HG03097 (cell line): ENCODE data around the gene CHCHD6.

ENCODE experiments used
- ATAC-seq: cut with Tn5 transposase; IDR thresholded peaks from one replicate; pipeline ENCODE4 v1.9.1; 2021; ENCODE audit not compliant: unreplicated experiment, low FRiP score

CHCHD6 gene

DNA sequence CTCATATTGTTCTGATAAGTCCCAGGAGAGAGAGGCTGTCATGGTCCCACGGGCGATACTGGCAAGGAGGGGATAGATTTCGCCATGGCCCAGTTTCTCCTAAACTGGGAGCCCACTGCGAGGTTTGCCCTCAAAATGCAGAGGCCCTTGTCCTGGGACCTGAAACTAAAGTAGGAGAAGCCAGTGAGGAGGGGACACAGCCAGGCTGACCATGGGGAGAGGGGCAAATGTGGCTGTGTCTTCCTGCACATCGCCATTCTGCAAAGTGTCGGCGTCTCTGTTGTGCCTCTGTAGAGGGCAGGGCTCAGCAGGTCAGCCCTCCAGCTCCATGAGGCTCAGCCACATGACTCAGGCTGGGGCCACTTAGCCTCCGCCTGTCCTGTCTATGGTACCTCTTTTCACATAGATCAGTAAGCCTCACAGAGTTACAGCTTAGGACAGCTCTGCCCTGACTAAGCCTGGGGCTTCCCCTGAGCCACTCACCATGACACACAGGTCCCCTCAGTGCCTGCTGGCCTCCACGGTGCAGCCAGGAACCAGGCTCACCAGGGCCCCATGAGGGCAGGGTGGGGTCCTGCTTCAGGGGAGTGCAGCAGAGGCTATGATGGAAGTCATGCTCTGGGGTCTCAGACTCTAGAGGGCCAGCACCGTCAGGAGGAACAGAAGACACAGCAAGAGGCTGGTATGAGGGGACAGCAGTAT, 250.3 kb downstream of the CHCHD6 start:
- peak; percentile 43 for ATAC-seq

GRCh38 chr3:126955004-126955790, 251.2 kb downstream of the CHCHD6 start:
- peak; percentile 60 for ATAC-seq

DNA sequence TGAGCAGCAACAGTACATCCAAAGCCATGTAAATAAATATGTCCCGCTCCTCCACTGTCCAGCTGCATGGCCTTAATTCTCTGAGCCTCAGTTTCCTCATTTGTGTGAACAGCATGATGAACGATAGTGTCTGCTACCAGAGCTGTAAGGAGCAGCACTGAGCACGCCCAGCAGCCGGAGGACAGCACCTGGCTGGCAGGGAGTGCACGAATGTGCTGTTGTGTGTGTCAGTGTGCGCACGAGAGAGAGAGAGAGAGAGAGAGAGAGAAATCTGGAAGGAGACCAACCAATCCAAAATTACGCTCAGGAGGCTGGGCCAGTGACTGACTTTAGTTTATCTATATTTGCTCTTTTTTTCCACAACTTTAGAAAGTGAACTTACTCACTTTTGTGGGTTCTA, 252.3 kb downstream of the CHCHD6 start:
- no peak for ATAC-seq

DNA sequence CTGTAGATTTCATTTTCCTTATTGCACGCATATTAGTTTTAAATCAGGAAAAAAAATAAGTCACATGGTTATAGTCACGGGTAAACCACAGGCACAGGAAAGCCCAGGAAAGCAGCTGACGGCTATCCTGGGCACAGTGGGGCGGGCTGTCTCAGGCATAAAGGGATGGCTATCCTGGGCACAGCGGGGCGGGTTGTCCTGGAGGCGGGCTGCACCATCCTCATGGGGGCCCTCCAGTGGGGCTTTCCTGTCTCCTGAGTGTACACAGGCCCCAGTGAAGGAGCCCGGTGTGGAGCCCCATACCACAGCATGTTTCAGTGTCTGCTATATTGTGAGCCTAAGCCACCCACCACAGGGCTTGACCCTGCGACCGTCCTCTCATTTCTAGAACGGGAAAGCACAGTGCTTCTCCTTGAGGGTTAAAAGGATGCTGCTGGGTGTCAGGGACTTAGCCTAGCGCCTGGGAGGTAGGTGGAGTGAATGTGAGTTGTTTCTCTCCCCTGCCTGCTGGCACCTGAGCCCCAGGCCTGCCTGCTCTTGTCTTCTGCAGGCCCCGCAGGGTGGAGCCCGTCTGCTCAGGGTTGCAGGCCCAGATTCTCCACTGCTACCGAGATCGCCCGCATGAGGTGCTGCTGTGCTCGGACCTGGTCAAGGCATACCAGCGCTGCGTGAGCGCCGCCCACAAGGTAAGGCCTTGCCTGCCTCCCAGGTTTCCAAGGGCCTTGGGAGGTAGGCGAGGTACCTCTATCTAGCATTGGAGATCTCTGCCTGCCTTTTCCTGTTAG, 253.0 kb downstream of the CHCHD6 start:
- no peak for ATAC-seq

DNA sequence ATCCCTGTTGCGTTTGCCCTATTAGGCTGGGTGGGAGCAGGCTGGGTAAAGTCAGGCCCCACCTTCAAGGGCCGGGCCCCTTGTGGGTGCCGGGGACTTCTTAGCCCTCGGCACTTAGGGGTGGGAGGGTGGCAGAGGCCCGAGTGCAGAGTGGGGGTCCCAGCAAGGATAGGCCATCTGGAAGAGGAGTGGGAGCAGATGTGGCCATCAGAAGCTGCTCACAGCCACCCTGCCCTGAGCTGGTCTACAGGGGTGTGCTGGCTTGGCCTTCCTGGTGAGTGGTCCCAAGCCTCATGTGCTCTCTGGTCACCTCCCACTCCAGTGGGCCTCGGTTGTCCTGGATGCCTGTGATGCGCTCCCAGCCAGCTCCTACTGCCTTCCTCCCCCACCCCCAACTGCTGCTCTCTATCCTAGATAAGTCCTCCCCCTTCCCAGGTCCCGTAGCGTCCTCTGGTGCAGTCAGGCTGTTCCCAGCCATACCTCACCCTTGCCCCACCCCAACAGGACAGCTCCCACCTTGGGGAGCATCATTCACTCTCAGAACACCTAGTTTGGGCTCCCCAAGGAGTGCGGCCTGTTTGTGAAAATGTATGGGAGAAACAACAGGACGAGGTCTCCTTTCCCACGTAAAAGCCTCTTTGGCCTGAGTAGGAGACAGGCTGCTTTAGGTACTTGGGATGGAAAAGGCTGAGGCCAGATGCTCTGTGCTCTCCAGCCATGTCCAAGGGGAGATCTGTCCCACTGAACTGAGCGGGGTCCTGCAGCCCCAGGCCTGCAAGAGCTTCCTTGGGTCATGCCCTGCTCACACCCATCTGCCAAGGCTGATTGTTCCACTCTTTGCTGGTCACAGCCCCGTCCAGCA, 254.0 kb downstream of the CHCHD6 start:
- no peak for ATAC-seq

DNA sequence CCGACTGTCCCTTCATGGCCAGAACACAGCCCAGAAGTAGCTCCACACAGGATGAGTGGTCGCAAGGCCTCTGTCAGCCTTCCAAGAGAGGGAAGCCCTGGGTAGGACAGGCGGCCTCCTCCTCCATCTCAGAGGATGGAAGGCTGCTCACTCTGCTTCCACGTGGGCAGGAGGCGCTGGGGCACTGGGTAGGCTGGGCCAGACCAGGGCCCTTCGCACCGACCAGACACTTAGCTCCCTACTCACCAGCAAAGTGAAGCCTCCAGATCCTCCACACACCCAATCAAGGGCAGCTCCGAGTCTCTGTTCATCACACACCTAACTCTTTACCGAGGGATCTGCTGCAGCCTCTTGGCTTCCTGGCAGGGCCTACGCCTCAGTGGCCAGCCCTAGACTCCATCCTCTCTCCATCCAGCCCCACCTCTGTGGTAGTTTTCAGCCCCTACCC, 254.6 kb downstream of the CHCHD6 start:
- ATAC-seq, result no peak

- ATAC-seq, result no peak
Measured at GRCh38 chr3:126959136-126959920, 255.3 kb downstream of the CHCHD6 start.

DNA sequence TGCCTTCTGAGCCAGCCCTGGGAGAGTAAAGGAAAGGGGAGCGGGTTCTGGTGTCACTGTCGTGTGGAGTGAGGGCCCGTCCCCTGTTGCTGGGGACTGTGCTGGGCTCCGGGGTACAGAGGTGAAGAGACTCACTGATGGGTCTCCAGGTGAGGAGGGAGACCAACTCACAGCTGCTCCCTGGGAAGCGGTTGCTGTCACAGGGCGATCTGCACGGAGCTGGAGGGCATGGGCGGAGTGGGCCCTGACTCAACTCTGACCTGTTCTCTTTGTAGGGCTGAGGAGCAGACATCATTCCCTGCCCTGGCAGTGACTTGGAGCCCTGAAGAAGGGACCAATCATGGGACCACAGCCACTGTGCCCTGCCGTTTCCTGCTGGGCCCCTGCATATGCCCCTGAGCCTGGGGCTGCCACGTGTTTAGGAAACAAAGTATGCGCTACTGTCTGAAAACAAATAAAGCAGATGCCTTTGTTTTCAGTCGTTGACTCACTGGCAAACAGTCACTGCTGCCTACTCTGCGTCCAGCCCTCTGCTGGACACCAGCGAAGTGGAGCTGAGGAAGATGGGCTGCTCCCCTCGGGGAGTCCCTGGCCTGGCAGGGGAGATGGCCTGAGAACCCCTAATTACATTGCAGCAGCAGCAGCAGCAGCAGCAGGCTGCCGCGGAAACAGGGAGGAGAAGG, 256.0 kb downstream of the CHCHD6 start:
- ATAC-seq, result no peak

GRCh38 chr3:126960604-126960995, 256.6 kb downstream of the CHCHD6 start:
- no peak for ATAC-seq

- ATAC-seq, result no peak
Measured at GRCh38 chr3:126961191-126961790, 257.3 kb downstream of the CHCHD6 start.

- ATAC-seq, result no peak
Measured at GRCh38 chr3:126961791-126962461, 257.9 kb downstream of the CHCHD6 start.

DNA sequence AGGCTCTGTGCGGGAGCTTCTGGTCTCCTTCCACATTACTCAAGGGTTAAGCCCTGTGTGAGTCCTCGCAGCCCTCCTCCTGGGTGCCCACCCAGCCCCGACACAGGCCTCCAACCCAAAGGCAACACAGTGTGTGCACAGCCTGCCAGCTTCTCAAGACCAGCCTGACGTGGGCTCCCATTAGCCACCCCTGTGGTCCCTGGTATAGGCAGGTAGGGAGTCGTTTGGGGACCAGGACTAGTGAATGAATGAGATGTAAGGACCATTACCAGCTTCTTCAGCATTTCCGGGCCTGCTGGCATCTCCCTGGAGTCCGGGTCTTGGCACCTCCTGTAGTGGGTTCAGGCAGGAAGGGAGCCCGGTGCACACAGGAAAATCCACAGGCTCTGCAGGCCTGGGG, 258.7 kb downstream of the CHCHD6 start:
- ATAC-seq, result no peak

DNA sequence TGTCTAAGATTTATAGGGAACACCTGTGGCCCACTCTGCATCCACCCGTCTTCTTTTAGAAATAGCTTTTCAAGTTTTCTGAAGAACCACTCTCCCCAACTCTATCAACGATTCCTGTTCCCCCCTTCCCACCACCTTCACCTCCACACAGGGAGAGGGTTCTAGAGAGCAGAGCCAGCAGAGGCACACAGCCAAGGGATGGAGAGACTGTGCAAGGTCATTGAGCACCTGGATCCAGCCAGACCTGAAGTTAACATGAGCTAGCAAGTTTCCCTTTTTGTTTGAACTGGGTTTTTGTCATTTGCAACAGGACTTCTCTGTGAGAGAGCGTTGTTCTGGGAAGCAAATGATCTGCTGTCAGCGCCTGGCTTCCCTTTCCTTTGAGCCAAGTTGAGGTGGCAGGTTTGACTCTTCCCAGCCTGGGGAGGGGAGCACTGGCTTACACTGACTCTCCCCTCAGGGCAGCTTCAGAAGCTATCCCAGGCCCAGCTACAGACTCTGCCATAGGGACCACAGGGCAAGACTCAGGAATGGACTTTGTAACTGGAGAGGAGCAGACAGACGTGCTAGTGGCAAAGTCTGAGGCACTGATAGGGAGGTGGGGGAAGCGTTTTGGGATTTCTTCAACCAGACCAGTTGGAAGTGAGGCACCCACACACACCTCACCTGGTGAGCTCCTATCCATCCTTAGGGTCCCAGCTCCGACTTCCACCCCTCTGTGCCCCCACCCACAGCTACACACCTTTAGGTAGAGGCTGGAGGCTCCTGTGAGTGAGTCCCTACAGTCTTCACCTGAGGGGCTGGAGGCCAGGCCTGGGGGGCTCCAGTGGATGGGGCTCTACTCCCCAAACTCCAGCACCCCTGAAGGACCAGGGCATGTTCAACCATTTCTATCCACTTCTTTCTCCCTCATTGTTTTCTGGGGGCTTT, 259.5 kb downstream of the CHCHD6 start:
- ATAC-seq, result no peak

GRCh38 chr3:126964261-126964660, 260.2 kb downstream of the CHCHD6 start:
- no peak for ATAC-seq

DNA sequence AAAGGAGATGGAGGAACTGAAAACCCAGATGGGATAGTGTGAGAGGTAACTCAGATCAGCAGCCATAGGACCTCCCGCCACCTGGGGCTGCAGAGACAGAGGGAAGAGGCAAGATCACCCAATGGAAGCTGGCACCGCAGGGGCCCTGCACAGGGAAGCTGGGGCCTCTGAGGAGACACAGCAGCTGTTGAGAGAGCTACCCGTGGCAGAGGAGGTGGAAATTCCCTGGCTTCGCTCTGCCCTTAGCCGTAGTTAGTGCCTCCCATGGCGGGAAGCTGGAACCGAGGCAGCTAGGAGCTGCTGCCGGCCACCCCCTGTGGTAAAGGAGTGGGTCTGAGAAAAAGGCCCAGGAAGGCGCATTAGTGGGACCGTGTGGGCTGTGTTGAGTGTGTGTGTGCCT, 260.9 kb downstream of the CHCHD6 start:
- ATAC-seq, result no peak

- no peak for ATAC-seq
Measured at GRCh38 chr3:126965526-126966080, 261.6 kb downstream of the CHCHD6 start.

DNA sequence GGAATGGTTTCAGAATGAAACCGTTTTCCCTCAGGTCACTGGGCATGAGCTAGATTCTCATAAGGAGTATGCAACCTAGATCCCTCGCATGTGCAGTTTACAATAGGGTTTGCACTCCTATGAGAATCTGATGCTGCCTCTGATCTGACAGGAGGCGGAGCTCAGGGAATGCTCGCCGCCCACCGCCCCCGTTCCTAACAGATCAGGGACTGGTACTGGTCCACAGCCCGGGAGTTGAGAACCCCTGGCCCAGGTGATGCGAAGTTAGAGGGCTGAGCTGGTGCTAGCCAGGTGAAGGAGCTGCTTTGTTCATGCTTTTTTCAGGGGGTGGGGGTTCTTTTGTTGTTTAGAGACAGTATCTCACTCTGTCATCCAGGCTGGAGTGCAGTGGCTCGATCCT, 263.3 kb downstream of the CHCHD6 start:
- no peak for ATAC-seq
